ENCODE results near the gene NARS2.

Gene NARS2

DNA sequence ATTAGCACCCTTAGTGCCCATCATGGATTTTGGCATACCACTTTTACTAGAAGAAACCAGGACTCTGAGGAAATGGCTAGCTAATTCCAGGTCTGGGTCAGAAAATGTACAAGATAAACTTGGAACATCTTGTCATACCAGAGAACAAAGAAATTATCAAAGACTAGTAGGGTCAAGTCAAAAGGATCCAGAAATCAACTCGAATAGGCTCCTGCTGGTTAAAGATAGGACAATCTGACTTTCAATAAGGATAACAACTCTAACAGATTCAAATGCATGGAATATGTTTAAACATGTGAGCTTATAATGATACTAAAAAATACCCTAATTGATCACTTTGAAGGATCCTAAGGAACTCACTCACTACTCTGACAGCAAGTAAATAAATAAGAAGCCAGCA is 175.9 kb downstream of the NARS2 start:
- TF ChIP-seq FOXP2 (optimal IDR thresholded peaks at IDR 0.05; ENCODE audit: control extremely low read depth, extremely low read length, insufficient read depth) = no peak
- TF ChIP-seq EZH2 (IDR thresholded peaks at IDR 0.05) = no peak
- no peak for TF ChIP-seq POLR2AphosphoS5 (IDR thresholded peaks at IDR 0.05; ENCODE audit: borderline replicate concordance, low read depth, low read length)
- DNase-seq (ENCODE audit: low read depth, low spot score) = no peak
- Histone ChIP-seq H3K9ac (ENCODE audit: insufficient read length) (no peak overlapping the region), H3K9me3 (ENCODE audit: low read depth, low read length) (no peaks in the 10 kb centered on the region), H3K36me3 (ENCODE audit: insufficient read depth, low read length) (no peaks in the 10 kb centered on the region), H3K4me3 (no peak overlapping the region), H3K27ac (no peak overlapping the region)

- DNase-seq (ENCODE audit: low read depth, low spot score) = no peak
- H3K27ac ChIP-seq = no peak overlapping the region
- no peak overlapping the region for H3K4me3 ChIP-seq
- TF ChIP-seq FOXP2 (optimal IDR thresholded peaks at IDR 0.05; ENCODE audit: control extremely low read depth, extremely low read length, insufficient read depth) (no peak), EZH2 (IDR thresholded peaks at IDR 0.05) (no peak), POLR2AphosphoS5 (IDR thresholded peaks at IDR 0.05; ENCODE audit: borderline replicate concordance, low read depth, low read length) (no peak)
- H3K9me3 ChIP-seq (ENCODE audit: low read depth, low read length) = no peaks in the 10 kb centered on the region
- no peaks in the 10 kb centered on the region for H3K36me3 ChIP-seq (ENCODE audit: insufficient read depth, low read length)
- H3K9ac ChIP-seq (ENCODE audit: insufficient read length) = no peak overlapping the region
Observed at GRCh38 chr11:78397398-78397797, 177.3 kb downstream of the NARS2 start.

DNA sequence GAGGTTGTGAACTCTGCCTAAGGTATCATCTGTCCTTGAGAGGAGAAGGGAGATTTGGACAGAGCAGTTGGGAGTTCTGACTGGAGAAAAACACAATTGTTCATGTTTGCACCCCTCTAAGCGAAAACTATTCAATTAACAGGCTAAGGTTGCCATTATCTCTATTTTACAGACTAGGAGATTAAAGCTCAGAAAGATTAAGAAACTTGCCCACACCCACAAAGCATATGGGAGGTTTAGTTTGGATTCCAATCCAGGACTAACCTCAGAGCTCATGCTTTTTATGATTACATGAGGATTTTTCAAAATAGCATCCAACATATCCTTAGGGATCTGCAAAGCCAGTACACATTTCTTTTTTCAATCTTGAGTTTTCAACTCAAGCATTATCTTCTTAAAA is 179.1 kb downstream of the NARS2 start:
- no peak overlapping the region for H3K27ac ChIP-seq
- H3K4me3 ChIP-seq = no peak overlapping the region
- no peak overlapping the region for H3K9ac ChIP-seq (ENCODE audit: insufficient read length)
- TF ChIP-seq POLR2AphosphoS5 (IDR thresholded peaks at IDR 0.05; ENCODE audit: borderline replicate concordance, low read depth, low read length) = no peak
- no peak for TF ChIP-seq FOXP2 (optimal IDR thresholded peaks at IDR 0.05; ENCODE audit: control extremely low read depth, extremely low read length, insufficient read depth)
- no peak for TF ChIP-seq EZH2 (IDR thresholded peaks at IDR 0.05)
- no peaks in the 10 kb centered on the region for H3K36me3 ChIP-seq (ENCODE audit: insufficient read depth, low read length)
- no peaks in the 10 kb centered on the region for H3K9me3 ChIP-seq (ENCODE audit: low read depth, low read length)
- DNase-seq (ENCODE audit: low read depth, low spot score) = no peak

- H3K4me3 ChIP-seq = no peak overlapping the region
- no peaks in the 10 kb centered on the region for H3K36me3 ChIP-seq (ENCODE audit: insufficient read depth, low read length)
- no peak overlapping the region for H3K27ac ChIP-seq
- TF ChIP-seq FOXP2 (optimal IDR thresholded peaks at IDR 0.05; ENCODE audit: control extremely low read depth, extremely low read length, insufficient read depth) (no peak), POLR2AphosphoS5 (IDR thresholded peaks at IDR 0.05; ENCODE audit: borderline replicate concordance, low read depth, low read length) (no peak), EZH2 (IDR thresholded peaks at IDR 0.05) (no peak)
- H3K9me3 ChIP-seq (ENCODE audit: low read depth, low read length) = no peaks in the 10 kb centered on the region
- no peak overlapping the region for H3K9ac ChIP-seq (ENCODE audit: insufficient read length)
- no peak for DNase-seq (ENCODE audit: low read depth, low spot score)
Observed at GRCh38 chr11:78392854-78393253, 181.8 kb downstream of the NARS2 start.

DNA sequence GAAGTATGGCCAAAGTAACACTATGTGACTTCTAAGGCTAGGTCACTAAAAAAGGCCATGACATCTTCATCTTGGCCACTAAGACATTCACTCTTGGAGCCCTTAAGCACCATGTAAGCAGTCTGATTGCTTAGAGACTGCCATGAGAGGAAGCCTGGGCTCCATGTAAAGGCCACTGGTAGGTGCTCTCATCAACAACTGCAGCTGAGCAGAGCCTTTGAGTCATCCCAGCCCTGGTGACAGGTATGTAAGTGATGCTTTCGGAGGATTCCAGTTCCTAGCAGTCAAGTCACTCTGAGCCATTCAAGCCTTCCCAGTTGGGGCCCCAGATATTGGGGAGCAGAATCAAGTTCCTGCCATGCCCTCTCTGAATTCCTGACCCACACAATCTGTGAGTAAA is 183.2 kb downstream of the NARS2 start:
- H3K36me3 ChIP-seq (ENCODE audit: insufficient read depth, low read length) = no peaks in the 10 kb centered on the region
- H3K27ac ChIP-seq = no peak overlapping the region
- TF ChIP-seq POLR2AphosphoS5 (IDR thresholded peaks at IDR 0.05; ENCODE audit: borderline replicate concordance, low read depth, low read length) (no peak), EZH2 (IDR thresholded peaks at IDR 0.05) (no peak), FOXP2 (optimal IDR thresholded peaks at IDR 0.05; ENCODE audit: control extremely low read depth, extremely low read length, insufficient read depth) (no peak)

GRCh38 chr11:78390809-78391208 is 183.9 kb downstream of the NARS2 start:
- no peak overlapping the region for H3K4me3 ChIP-seq
- TF ChIP-seq POLR2AphosphoS5 (IDR thresholded peaks at IDR 0.05; ENCODE audit: borderline replicate concordance, low read depth, low read length) (no peak), EZH2 (IDR thresholded peaks at IDR 0.05) (no peak), FOXP2 (optimal IDR thresholded peaks at IDR 0.05; ENCODE audit: control extremely low read depth, extremely low read length, insufficient read depth) (no peak)
- H3K9me3 ChIP-seq (ENCODE audit: low read depth, low read length) = no peaks in the 10 kb centered on the region
- no peak for DNase-seq (ENCODE audit: low read depth, low spot score)
- no peak overlapping the region for H3K27ac ChIP-seq
- no peaks in the 10 kb centered on the region for H3K36me3 ChIP-seq (ENCODE audit: insufficient read depth, low read length)
- H3K9ac ChIP-seq (ENCODE audit: insufficient read length) = no peak overlapping the region

More for the DNA sequence above, 183.2 kb downstream of the NARS2 start:
- H3K4me3 ChIP-seq = no peak overlapping the region
- no peaks in the 10 kb centered on the region for H3K9me3 ChIP-seq (ENCODE audit: low read depth, low read length)
- DNase-seq (ENCODE audit: low read depth, low spot score) = no peak
- no peak overlapping the region for H3K9ac ChIP-seq (ENCODE audit: insufficient read length)

GRCh38 chr11:78386215-78386941 is 188.3 kb downstream of the NARS2 start:
- H3K4me3 ChIP-seq = no peak overlapping the region
- no peak overlapping the region for H3K27ac ChIP-seq
- H3K9me3 ChIP-seq (ENCODE audit: low read depth, low read length) = peaks cover 3% of the 10 kb centered on the region; the same call in 1 of the 2 replicates
- TF ChIP-seq EZH2 (IDR thresholded peaks at IDR 0.05) = no peak
- TF ChIP-seq POLR2AphosphoS5 (IDR thresholded peaks at IDR 0.05; ENCODE audit: borderline replicate concordance, low read depth, low read length) = no peak
- no peak for TF ChIP-seq FOXP2 (optimal IDR thresholded peaks at IDR 0.05; ENCODE audit: control extremely low read depth, extremely low read length, insufficient read depth)
- DNase-seq (ENCODE audit: low read depth, low spot score) = no peak
- no peak overlapping the region for H3K9ac ChIP-seq (ENCODE audit: insufficient read length)
- no peaks in the 10 kb centered on the region for H3K36me3 ChIP-seq (ENCODE audit: insufficient read depth, low read length)
